Head of caudate nucleus (tissue), 42 donors: ENCODE data around the gene AMOTL1.

ENCODE experiments used
- DNase-seq, 42 donors: peaks; one replicate each; pipeline versions ENCODE4 v3.0.0 to v3.0.0-alpha.2; 2020 to 2021; ENCODE audit warnings: mixed read lengths in 7 of 42
- intact Hi-C: fragments of 100-400 bp; cut with DNase I; formaldehyde crosslinking; loops from one replicate; pipeline ENCODE4 v1.15.0; 2022

The AMOTL1 gene

DNA sequence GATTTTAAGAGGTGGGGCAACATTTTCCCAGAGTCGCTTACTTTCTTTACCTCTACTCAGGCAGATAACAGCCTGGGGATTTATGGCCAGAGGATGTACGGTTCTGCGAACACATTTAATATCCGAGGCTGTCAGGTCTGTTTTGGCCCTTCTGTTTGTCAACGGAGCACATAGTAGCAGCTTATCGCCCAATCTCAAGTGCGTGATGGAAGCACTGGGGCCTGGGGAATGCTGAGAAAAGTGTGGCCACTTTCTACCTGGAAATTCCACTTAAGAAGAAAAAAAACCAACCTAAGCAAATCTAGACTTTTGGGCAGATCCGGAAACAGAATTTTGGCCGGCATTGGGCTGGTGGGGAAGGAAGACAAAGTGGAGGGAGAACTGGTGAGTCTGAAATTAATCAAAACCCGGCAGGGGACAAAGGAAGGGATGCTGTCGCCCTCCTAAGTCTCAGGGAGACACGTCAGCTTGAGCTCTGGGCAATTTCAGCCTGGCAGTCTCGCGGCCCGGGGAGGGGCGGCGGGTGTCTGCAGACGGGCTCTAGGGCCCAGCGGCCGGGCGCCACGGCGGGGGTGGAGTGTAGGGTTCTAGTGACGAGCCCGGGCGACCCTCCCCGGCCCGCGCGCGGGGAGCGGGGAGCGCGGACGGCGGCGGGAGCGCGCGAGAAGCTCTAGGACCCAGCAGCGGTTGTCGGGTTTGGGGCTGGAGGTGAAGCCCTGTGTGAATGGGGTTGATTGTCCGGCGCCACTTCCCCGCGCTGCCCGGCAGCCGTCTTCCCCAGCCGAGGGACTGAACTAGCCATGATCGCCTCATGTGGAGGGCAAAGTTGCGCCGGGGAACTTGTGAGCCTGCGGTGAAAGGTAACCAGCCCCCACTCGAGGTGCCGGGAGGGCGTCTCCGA, at the start of gene AMOTL1:
AMOTL1 (plus strand) TSS at position 656 of the 901 bp plus-strand sequence; CDS start at position 812, 156 bp downstream.
- peak; percentile 69 to 93 (median 85) for DNase-seq
- intact Hi-C loops, result no loop called here

DNA sequence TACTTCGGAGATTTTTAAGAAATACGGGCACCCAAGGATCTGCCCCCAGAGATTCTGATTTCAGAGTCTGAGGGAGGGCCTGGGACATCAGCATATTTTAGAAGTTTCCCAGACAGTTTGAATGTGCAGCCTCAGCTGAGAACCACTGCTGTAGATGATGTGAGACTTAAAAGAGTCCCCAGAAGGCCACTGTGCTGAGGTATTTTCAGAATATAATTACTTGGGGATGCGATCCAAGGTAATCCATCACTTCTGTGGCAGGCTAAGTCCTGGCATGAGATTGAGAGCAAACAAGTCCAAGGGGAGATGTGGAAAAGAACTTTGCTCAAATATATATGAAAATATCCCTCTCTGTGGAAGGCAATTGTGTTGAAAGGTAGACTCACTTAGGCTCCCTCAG, 48.3 kb upstream of the AMOTL1 start:
- no peak for DNase-seq
- intact Hi-C loops, result no loop called here

- intact Hi-C loops, result no loop called here
Measured at GRCh38 chr11:94721565-94722292, 46.4 kb upstream of the AMOTL1 start.

GRCh38 chr11:94722735-94723134, 45.4 kb upstream of the AMOTL1 start:
- intact Hi-C loops, result no loop called here
- DNase-seq, result no peak

More at GRCh38 chr11:94721565-94722292, 46.4 kb upstream of the AMOTL1 start:
- no peak for DNase-seq

DNA sequence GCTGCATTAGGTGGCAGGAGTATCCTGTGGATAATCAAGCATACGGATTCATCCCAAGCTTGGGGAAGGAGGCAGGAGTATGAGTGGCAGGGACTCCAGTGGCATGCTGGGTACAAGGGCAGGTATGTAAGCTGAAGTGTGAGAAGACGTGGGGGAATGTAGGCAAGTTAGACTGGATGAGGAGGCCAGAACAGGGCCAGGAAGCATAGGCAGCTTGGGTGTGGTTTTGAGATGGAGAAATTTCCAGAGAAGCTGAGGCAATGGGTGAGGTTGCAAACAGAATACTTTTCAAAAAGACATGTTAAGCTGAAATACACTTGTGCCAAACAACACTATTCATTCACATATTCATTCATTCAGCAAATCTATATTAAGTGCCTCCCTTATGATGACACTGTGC, 43.1 kb upstream of the AMOTL1 start:
- intact Hi-C loops, result no loop called here
- no peak for DNase-seq

- no peak for DNase-seq
- intact Hi-C loops, result no loop called here
Measured at GRCh38 chr11:94727819-94728218, 40.3 kb upstream of the AMOTL1 start.

DNA sequence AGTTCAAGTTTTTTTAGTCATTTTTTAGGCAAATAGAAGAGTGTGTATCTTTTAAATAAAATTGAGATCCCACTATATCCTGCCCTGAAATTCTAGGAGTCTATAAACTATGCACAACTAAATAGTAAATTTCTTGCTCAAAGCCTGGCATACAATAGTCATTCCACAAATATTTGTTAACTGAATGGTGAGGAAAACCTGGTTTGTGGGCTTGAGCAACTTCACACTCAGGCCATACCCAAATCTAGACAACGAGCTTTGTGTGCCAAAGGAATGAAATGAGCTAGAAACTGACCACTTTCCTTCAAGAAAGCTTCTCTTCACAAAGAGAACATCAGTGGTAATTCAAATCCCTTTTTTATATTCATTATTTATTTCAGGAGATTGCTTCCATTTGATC, 39.6 kb upstream of the AMOTL1 start:
- intact Hi-C loops, result no loop called here
- no peak for DNase-seq

- no peak for DNase-seq
- intact Hi-C loops, result no loop called here
Measured at GRCh38 chr11:94728966-94729751, 39.0 kb upstream of the AMOTL1 start.

DNA sequence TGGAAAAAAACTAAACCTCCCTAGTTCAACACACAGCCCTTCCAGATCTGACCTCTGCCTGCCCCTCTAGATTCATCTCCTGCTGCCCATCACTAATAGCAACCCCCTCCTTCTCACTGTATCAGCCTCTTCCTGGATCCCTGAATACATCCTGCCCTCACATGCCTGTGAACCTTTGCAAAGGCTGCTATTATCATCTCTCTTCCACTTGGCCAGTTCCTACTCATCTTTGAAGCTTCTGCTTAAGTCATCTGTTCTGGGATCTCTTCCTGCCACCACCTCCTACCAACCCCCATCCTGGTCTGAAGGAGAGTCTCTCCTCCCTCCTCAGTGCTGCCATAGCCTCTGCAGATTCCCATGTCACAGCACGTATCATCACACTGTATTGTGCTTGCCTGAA, 38.0 kb upstream of the AMOTL1 start:
- intact Hi-C loops, result no loop called here
- DNase-seq, result no peak

DNA sequence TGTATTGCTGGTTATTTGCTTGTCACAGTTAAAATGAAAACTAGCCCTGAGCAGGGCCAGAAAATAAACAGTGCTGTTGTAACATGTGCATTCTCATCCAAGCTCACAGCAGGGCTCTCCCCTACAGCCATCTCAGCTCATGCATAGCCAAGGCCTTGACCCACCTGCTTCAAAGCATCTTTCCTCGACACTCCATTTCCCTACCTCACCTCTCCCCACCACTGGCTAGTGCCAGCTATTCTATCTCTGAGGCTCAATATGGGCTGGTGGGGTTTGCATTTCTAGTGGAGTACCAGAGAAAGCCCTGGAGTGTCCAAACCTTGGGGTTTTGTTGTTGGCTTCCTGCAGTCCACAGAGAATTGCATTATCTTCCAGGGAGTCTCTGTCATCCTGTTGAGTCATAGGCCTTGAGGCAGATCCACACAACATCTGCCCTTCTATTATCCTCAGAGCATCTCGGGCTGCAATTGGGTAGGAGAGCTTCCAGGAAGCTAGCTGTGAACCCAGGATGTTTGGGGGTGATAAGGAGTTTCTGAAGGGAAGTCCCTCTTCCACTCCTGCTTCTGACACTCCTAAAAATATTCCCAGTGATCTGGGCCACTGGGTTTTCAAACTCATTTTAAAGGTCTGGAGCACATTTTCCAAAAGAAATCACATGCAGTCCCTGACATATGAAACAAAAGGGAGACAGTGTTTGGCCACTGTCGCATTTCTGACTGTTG, 36.1 kb upstream of the AMOTL1 start:
- DNase-seq, result no peak
- intact Hi-C loops, result no loop called here

DNA sequence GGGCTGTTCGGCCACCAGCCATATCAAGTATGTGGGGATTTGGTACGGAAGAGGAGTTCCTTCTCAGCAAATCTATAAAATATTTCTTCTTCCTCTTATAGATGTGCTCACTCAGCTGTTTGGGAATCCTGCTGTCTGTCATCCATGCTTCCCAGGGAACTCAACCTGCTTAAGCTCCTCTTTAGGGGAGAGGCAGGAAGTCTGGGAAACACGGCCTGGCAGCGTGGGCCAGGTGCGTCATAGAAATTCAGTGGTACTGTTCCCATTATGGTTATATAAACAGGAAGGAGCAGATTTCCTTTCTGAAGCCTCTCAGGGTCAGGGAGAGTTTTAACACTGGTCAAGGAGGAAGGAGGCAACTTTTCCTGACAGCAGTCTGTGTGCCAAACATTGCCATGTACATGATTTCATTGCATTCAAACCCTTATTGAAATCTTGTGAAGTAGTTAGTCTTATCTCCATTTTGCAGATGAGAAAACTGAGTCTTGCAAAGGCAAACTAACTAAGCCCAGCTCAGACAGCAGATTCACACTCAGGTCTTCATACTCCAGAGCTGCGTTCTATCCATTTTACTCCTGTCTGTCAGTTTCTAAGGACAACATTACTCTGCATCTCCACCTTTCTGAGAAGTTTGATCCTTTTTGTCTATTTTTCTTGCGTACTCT, 35.4 kb upstream of the AMOTL1 start:
- intact Hi-C loops, result no loop called here
- DNase-seq, result no peak

DNA sequence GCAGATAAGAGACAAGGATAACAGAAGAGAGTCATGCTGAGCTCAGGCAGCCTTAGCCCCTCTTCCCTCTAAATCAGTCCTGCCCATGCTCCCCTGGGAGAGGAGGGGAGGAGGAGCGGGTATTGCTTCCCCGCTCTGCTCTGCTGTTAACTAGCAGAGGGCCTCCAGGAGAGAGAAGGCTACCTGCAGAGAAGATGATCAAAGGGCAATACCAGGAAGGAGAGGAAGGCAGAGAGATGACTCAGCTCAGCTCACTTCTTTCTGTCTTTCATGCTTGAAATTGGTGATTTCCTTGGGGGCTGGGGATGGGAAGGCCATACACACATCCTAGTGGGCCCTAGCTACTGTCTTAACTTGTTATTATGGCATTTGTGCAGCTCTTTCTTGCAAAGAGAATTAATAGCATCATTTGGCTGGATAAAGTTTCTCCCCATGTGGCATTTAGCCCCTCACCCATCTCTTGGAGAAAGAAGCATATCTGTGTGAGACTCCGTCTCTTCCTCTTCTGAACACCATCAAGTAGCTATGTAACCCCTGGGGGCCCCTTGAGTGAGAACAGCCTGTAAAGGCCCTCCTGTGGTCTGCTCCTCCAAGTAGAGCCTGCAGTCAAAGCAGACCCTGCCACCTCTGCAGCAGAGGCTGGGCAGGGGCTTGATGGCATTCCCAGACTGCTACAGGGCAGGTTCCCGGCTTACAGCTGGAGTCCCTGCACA, 33.4 kb upstream of the AMOTL1 start:
- DNase-seq, result no peak
- intact Hi-C loops, result no loop called here

DNA sequence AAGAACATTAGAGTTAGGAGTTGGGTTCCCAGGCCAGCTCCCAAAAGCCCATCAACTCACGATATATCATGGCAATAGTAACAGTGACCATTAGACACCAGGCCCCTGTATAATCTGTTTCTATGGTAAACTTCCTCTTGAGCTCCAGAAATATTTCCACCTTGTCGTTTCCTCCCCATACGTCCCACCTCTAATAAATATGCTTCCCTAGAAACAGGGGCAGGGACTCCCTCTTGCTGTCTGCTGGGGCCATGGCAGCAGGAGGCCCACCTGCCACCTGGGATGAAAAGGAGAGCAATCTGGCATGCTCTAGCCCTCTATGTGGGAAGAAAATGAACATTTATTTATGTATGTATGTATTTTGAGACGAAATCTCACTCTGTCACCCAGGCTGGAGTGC, 32.2 kb upstream of the AMOTL1 start:
- no peak for DNase-seq
- intact Hi-C loops, result no loop called here

DNA sequence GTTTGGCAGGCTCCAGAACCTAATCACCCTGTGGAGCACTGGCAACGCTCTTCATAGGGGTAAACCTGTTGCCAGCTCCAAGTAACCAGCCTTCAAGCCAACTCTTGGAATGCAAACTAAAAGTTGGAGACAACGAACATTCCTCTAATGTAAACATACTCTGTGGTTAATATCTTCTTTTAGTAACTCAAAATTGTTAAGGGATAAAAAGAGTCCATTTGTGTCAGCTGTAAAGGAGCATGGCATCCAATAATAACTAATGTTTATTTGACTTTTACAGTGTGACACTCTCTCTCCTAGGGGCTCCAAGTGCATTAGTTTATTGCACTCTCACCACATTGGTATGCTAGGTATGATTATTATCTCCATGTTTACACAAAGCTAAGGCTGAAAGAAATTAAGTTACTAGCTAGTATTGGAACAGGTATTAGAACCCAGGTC, 31.0 kb upstream of the AMOTL1 start:
- intact Hi-C loops, result no loop called here
- DNase-seq, result no peak

DNA sequence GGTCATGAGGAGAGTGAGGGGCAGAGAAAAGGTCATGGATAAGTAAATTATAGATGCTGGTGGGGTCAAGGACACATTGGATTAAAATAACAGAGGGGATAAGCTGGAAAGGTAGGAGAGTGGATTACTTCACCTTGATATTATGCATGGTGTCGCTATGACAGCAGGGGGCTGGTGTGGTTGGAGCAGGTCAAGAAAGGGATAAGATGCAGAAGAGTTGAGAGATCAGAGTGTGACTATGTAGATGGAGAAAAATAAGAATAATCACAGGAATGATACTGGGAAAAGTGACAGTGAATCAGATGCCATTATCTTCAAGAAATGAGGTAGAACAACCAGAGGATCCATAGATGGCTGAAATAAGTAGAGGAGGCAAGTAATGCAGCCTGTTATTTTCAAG, 29.4 kb upstream of the AMOTL1 start:
- intact Hi-C loops, result no loop called here
- DNase-seq, result no peak

DNA sequence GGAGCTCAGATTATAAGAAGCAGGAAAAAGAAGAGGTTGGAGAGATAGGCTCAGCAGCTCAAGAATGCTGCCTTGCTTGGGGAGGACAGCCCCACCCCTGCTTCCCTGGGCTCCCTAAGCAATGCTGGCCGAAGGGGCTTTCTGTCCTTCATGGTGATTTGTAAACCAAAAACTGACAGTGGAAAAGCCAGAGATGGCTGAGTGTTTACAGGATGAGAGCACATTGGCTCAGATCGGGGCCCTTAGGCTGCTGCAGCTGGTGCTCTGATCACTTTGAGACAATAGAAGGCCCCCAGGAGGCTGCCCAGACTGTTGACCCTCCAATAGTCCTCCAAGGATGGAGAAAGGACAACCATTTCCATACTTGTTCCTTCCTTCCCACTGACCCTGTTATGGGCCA, 28.8 kb upstream of the AMOTL1 start:
- DNase-seq, result no peak
- intact Hi-C loops, result no loop called here

GRCh38 chr11:94740083-94741021, 27.8 kb upstream of the AMOTL1 start:
- DNase-seq, result peak; percentile 12 to 88 (median 74)
- intact Hi-C loops, result no loop called here
